VCaP (cell line): ENCODE data around the gene CLSTN2.

ENCODE experiments used
- H3K27ac ChIP-seq: fragments of 450-650 bp; 2 replicates; pipeline ENCODE4 v1.5.1; 2017
- TF ChIP-seq, protein P1 (sequence below): fragments of 450-650 bp; conservative IDR thresholded peaks from 2 replicates; pipeline ENCODE4 v1.5.1; 2017; ENCODE audit warnings: mild to moderate bottlenecking, moderate library complexity

Gene CLSTN2

GRCh38 chr3:140465988-140466387 is 531.0 kb downstream of the CLSTN2 start:
- TF ChIP-seq, protein P1, sequence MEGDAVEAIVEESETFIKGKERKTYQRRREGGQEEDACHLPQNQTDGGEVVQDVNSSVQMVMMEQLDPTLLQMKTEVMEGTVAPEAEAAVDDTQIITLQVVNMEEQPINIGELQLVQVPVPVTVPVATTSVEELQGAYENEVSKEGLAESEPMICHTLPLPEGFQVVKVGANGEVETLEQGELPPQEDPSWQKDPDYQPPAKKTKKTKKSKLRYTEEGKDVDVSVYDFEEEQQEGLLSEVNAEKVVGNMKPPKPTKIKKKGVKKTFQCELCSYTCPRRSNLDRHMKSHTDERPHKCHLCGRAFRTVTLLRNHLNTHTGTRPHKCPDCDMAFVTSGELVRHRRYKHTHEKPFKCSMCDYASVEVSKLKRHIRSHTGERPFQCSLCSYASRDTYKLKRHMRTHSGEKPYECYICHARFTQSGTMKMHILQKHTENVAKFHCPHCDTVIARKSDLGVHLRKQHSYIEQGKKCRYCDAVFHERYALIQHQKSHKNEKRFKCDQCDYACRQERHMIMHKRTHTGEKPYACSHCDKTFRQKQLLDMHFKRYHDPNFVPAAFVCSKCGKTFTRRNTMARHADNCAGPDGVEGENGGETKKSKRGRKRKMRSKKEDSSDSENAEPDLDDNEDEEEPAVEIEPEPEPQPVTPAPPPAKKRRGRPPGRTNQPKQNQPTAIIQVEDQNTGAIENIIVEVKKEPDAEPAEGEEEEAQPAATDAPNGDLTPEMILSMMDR, result no peak
- H3K27ac ChIP-seq, result no peak overlapping the region

DNA sequence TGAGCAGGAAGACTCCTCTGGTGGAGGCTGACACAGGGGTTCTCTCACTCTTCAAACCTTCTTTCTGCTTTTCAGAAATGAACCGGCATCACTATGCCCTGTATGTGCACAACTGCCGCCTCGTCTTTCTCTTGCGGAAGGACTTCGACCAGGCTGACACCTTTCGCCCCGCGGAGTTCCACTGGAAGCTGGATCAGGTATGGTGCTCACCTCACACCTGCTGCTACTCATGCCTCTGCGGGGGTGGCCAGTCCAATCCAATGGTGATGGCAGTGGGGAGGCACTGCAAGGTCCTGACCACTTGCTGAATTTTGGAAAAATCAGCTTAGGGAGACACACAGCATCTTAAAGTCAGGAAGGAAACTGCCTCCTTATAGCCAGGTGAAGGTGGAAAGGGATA is 531.5 kb downstream of the CLSTN2 start:
- TF ChIP-seq, protein P1, result no peak
- no peak overlapping the region for H3K27ac ChIP-seq

DNA sequence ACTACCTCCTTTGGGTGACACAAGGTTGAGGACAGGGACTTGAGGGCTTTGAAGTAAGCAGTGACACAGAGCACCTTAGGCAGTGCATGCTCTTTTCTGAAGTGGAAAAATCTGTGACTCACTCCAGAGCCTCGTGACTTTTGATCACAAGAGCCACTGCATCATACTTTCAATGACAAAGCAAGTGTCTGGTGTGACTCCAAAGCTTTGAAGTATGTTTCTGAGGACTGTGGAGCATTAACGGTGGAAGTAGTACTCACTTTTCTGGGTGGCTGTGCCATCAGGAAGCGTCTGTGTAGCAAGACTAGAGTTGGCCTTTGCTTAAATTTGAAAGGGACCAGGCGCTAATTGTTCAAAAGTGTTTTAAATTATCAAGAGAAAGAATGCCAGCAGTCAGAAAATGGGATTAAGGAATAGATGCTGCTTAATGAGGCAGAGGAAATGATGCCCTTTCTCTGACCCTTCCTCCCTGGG is 532.2 kb downstream of the CLSTN2 start:
- no peak overlapping the region for H3K27ac ChIP-seq
- TF ChIP-seq, protein P1, result no peak

GRCh38 chr3:140467796-140468315 is 532.9 kb downstream of the CLSTN2 start:
- no peak overlapping the region for H3K27ac ChIP-seq
- TF ChIP-seq, protein P1, result no peak

DNA sequence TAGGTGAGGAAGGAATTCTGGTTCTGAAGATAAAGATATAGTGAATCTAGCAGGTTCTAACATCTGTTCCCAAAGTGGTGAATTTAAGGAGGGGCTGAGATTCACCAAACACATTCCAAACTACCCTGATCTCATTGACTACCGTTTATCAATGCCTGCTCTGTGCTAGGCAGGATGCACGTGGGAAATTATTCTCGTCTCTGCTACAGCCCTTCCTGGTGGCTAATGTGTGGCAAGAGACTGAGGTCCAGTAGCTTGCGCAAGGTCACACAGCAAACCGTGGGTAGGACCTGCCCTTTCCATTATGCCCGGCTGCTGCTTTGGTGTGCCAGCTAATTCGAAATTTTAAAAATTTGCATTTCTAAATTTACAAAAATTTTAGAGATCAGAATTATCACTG is 533.4 kb downstream of the CLSTN2 start:
- no peak overlapping the region for H3K27ac ChIP-seq
- TF ChIP-seq, protein P1, result no peak

- TF ChIP-seq, protein P1, result no peak
- no peak overlapping the region for H3K27ac ChIP-seq
Observed at GRCh38 chr3:140469491-140469890, 534.5 kb downstream of the CLSTN2 start.

- TF ChIP-seq, protein P1, result no peak
- no peak overlapping the region for H3K27ac ChIP-seq
Observed at GRCh38 chr3:140470211-140470610, 535.2 kb downstream of the CLSTN2 start.
